ENCODE results near the gene TNXB. TPM values are rescaled to one million over a fixed set of nuclear protein-coding genes. Genes with fewer than 3 reads are reported as not detected.
"Not testable (repeated sequence)": the region's sequence is repeated elsewhere in the genome, so short reads cannot be mapped to it uniquely, and the experiment has no call there.

The TNXB gene
- total RNA-seq, 1 donor from 2014 or later: 4.8 TPM

- DNase-seq: no peak
Observed at GRCh38 chr6:32083812-32084768, 25.0 kb downstream of the TNXB start.

GRCh38 chr6:32082935-32083334 is 26.2 kb downstream of the TNXB start:
- DNase-seq: no peak

GRCh38 chr6:32082478-32082877 is 26.7 kb downstream of the TNXB start:
- DNase-seq: no peak

- peak; percentile 50 for DNase-seq
Observed at GRCh38 chr6:32081168-32081990, 27.8 kb downstream of the TNXB start.

GRCh38 chr6:32079566-32080290 is 29.4 kb downstream of the TNXB start:
- DNase-seq: no peak

GRCh38 chr6:32076321-32076809 is 32.8 kb downstream of the TNXB start:
- peak; percentile 7 for DNase-seq

- DNase-seq: no peak
Observed at GRCh38 chr6:32075781-32076180, 33.4 kb downstream of the TNXB start.

- DNase-seq: no peak
Observed at GRCh38 chr6:32074996-32075532, 34.1 kb downstream of the TNXB start.

- DNase-seq: no peak
Observed at GRCh38 chr6:32073613-32074012, 35.5 kb downstream of the TNXB start.

- DNase-seq: no peak
Observed at GRCh38 chr6:32073101-32073500, 36.0 kb downstream of the TNXB start.

- DNase-seq: no peak
Observed at GRCh38 chr6:32070814-32071543, 38.2 kb downstream of the TNXB start.

- DNase-seq: no peak
Observed at GRCh38 chr6:32069878-32070515, 39.1 kb downstream of the TNXB start.

- no peak for DNase-seq
Observed at GRCh38 chr6:32069460-32069859, 39.7 kb downstream of the TNXB start.

- no peak for DNase-seq
Observed at GRCh38 chr6:32068867-32069266, 40.3 kb downstream of the TNXB start.

- DNase-seq: not testable (repeated sequence)
Observed at GRCh38 chr6:32068315-32068714, 40.8 kb downstream of the TNXB start.

- not testable (repeated sequence) for DNase-seq
Observed at GRCh38 chr6:32067521-32067920, 41.6 kb downstream of the TNXB start.

- DNase-seq: no peak
Observed at GRCh38 chr6:32064706-32065105, 44.4 kb downstream of the TNXB start.

GRCh38 chr6:32060966-32061655 is 48.0 kb downstream of the TNXB start:
- DNase-seq: no peak

- DNase-seq: peak; percentile 79
Observed at GRCh38 chr6:32058511-32058963, 50.6 kb downstream of the TNXB start.

GRCh38 chr6:32057966-32058365 is 51.2 kb downstream of the TNXB start:
- no peak for DNase-seq
